Measurements from ENCODE around the gene NFE2L1.
"Not testable (repeated sequence)": the region's sequence is repeated elsewhere in the genome, so short reads cannot be mapped to it uniquely, and the experiment has no call there.

The NFE2L1 gene

GRCh38 chr17:48023400-48024148, 24.6 kb upstream of the NFE2L1 start:
- DNase-seq (ENCODE audit: low spot score): peak; percentile 72

DNA sequence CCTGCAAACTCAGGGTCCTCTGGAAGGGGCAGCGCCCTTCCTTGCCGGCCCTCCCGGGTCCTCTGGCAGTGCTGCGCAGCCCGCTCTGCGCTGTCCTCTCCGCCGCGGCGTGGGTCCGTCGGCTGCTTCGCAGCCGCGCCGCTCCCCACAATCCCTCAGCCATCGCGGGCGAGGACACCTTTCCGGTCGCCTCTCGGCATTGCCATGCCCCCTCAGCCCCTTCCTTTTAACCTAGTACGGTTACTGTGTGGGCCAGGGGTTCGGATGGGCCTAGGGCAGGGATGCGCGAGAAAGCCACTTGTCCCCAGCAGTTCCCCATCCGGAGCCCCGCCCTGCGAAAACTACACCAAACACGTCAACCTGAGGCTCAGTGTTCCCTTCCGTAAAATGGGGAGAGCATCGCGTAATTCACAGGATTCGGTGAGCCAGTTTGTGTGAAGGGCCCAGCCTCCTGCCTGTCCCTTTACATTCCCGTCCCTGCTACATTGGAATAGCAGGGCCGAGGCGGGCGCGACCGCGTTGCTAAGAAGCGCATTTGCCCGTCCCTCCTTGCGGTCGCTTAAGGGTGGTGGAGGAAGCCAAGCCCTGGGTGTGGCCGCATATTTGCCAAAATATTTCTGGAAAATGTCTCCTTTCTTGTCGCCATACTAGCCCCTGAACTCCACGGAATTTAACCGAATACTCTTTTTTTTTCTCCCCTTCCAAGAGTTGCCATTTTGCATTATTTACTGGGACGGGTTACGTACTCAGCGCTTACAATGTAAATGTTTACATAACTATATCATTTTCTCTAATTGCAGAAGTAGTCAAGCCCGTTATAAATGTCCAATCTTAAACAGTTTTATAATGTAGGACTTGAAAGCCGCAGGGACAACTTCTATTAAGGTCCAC, 23.8 kb upstream of the NFE2L1 start:
- peak; percentile 70 for DNase-seq (ENCODE audit: low spot score)

DNA sequence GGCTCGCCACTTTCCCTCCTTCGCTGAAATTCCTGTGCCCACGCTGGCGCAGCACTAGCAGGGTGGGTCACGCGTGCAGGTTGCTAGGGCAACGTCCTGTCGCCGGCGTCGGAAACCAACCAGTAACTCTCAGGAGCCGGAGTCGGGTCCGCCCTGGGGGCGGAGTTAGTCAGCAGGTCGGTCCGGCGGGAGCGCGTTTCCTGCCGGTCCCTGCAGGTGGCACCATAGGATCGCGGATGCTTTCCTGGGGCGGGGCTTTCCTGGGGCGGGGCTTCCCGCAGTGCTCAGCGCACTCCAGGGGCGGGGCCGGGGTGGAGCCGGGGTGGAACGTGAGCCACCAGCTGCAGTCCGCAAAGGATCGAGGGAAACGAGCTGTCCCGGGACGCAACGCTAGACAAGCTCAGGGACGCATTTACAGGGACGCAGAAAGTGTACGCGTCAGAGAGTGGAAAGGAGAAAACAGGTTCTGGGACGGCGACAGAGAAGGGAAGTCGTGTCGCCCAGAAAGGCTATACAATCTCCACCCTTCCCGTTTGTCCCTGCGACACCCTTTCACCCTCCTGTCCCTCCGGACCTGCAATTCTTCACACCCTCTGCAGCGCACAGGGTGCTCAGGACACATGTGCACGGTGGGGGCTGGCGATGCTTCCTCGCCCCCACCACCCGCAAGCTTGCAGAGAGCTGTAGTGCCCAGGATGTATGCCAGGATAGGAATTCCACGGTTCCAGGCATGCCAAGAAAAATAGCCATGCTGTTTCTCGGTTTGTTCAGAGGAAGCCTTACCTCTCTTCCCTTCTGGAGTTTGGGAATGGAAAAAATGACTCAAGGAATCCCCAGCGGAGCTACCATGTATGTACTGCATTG, 22.9 kb upstream of the NFE2L1 start:
- DNase-seq (ENCODE audit: low spot score): peak; percentile 94

DNA sequence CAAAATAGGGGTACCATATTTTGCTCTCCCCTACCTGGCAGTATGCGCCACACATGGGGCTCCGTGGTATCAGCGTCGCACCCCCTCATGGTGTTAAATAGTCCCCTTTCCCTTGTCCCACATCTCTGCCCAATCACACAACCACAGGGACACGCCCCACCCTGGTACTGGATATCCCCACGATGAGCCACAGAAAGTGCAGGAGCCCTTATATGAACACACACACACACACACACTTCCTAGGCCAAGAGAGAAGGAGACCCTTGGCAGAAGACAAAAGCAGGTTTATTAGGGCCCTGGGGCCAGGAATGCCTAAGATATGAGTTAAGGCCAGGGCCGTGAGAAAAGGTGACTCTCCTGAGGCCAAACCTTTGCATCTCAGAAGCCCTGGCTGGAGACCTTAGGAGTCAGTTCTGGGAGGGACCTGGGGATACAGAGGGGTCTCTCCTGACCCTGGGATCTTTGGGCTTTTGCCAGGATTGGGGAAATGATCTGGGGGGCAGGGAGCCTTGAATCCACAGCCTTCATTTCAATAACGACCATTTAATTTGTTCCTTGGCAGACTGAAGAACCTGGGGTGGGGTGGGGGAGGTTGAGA, 22.2 kb upstream of the NFE2L1 start:
- DNase-seq (ENCODE audit: low spot score): no peak

DNA sequence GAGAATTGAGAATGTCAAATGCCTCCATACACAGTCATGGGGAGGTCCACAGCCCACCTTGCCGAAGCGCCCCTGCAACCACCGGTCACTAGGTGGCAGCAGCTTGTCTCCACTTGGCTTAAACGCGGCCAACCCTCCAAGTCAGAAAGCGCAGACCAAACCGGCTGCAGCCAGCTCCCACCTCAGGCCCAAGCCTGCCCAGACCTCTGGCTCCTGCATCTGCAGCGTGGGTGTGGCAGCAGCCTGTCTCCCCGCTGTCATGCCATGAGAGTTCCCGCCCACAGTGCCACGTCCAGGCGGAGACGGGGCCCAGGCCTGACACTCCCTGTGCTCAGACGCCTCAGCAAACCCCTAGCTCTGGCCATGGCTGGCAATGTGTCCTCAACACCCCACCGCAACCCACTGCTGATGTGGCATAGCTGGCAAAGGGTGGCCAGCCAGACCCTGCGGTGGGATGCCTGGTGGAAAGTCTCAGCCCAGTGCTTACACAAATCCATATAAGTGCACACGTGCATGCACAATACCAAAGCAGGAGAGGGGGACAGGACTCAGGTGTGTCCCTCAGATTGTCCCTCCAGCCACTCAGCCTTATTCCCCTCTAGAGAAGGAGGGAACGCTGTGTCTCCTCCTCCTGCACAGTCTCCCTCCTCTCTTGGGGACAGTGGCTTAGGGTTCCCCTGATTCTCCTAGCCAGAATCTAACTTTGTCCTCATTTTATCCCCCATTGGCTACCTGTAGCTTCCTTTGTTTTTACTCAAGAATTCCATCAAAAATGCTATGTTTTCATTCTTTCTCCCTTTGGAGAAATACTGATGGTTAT, 21.4 kb upstream of the NFE2L1 start:
- DNase-seq (ENCODE audit: low spot score): peak; percentile 94

DNA sequence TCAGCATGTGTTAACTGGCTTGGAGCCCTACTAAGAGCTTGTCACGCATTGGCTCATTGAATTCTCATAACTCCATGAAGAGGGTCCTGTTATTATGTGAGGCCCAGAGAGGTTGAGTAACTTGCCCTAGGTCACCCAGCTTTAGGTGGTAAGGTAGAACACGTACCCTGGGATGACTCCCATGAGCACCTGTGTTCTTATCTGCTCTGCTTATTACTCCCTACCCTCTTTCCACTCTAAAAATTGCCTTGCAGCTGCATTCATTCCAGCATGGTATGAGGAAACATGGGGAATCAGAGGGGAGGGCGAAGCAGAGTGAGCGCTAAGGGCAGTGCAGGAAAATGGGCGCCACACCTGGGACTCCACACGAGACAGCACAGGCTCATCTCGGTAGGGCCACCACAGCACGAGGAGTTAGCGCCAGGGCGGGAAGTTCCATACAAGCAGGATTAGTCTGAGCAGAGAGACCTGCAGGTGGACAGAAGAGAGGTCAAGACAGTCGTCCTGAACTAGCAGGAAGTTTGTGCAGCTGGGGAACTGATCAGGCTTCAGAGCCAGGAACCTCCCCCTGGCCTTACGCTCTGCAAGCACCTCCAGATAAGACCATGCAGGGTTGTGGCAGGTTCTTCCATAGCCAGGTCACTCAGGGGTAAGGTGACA, 20.7 kb upstream of the NFE2L1 start:
- DNase-seq (ENCODE audit: low spot score): no peak

- DNase-seq (ENCODE audit: low spot score): no peak
Observed at GRCh38 chr17:48028736-48029135, 19.4 kb upstream of the NFE2L1 start.

GRCh38 chr17:48030531-48030930, 17.6 kb upstream of the NFE2L1 start:
- peak; percentile 57 for DNase-seq (ENCODE audit: low spot score)

DNA sequence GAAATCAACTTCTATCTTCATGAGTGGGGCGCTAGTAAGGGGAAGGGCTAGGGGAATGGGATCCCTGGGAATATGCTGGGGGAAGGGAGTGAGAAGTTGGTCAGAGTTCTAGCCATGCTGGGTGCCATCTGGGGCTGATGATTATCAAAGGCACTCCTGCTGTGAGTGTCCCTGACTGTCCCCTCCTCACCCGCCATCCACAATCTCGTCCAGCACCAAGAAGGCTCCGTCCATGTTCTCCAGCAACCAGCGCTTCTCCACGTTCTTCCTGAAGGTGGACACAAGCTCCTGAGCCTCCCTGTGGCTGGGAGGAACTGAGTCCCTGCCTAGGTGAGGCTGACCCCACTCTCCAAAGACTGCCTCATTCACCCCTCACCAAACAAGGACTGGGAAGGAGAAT, 16.2 kb upstream of the NFE2L1 start:
- DNase-seq (ENCODE audit: low spot score): no peak

- not testable (repeated sequence) for DNase-seq (ENCODE audit: low spot score)
Observed at GRCh38 chr17:48034734-48035133, 13.4 kb upstream of the NFE2L1 start.

GRCh38 chr17:48036693-48037035, 11.5 kb upstream of the NFE2L1 start:
- DNase-seq (ENCODE audit: low spot score): no peak

DNA sequence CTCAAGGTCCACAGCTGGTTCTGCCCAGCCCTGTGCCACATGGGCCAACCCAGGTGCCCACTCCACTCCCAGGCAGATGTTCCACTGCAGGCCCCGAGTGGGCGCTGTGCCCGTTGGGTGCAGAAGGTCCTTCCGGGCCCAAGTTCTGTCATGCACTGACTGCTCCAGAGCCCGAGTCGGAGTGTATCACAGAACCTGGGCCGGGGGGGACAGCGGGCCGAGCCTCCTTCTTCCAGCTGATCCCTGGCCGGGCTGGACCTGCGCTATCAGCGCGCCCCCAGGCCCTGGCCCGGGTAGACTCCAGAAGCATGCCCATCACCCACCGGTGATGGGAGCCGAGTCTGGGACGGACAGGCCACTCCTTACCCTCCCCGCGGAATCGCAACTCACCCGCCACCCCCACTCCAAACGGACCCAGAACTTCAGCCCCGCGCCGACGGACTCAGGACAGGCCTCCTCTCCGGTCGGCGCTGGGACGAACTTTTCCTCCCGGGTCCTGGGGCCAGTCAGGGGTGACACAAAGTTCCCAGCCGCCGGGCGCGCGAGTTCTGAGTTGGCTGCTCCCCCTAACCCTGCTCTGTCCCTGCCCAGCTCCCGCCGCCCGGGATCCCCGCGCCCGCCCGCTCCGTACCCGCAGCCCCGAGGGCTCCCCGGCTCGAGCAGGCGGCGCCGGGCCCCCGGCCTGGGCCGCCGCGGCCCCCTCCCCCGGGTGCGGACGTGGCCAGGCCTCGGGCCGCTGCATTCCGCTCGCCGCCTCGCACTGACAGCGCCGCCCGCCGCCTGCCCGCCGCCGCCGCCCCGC, 10.9 kb upstream of the NFE2L1 start, which contains the start of gene COPZ2:
Gene COPZ2, minus strand, starts transcription at position 762 of the 802 bp plus-strand sequence. Its CDS starts 20 bp downstream, at position 742.
- peak; percentile 71 for DNase-seq (ENCODE audit: low spot score)

- DNase-seq (ENCODE audit: low spot score): no peak
Observed at GRCh38 chr17:48037838-48038323, 10.3 kb upstream of the NFE2L1 start.

- no peak for DNase-seq (ENCODE audit: low spot score)
Observed at GRCh38 chr17:48038687-48039086, 9.5 kb upstream of the NFE2L1 start.

GRCh38 chr17:48043176-48043575, 5.0 kb upstream of the NFE2L1 start:
- no peak for DNase-seq (ENCODE audit: low spot score)

DNA sequence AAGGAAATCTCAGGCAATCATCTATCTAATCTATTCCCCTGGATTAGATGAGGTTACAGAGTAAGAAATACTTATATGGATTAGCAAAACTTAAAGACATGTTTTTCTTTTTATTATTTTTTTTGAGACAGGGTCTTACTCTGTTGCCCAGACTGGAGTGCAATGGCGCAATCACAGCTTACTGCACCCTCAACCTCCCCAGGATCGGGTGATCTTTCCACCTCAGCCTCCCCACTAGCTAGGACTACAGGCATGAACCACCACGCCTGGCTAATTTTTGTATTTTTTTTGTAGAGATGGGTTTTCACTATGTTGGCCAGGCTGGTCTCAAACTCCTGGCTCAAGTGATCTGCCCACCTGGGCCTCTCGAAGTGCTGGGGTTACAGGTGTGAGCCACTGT, 3.3 kb upstream of the NFE2L1 start:
- DNase-seq (ENCODE audit: low spot score): no peak

GRCh38 chr17:48045316-48046001, 2.7 kb upstream of the NFE2L1 start:
- DNase-seq (ENCODE audit: low spot score): no peak

- no peak for DNase-seq (ENCODE audit: low spot score)
Observed at GRCh38 chr17:48046296-48046695, 1.9 kb upstream of the NFE2L1 start.
